Fibroblast of gingiva (primary cell): Measurements from ENCODE around the gene ERGIC1.
"Not testable (repeated sequence)": the region's sequence is repeated elsewhere in the genome, so short reads cannot be mapped to it uniquely, and the experiment has no call there.

Source experiments
- DNase-seq: peaks from one replicate; pipeline ENCODE4 v3.0.0-alpha.2; 2011; ENCODE audit warnings: low read depth

Gene ERGIC1

DNA sequence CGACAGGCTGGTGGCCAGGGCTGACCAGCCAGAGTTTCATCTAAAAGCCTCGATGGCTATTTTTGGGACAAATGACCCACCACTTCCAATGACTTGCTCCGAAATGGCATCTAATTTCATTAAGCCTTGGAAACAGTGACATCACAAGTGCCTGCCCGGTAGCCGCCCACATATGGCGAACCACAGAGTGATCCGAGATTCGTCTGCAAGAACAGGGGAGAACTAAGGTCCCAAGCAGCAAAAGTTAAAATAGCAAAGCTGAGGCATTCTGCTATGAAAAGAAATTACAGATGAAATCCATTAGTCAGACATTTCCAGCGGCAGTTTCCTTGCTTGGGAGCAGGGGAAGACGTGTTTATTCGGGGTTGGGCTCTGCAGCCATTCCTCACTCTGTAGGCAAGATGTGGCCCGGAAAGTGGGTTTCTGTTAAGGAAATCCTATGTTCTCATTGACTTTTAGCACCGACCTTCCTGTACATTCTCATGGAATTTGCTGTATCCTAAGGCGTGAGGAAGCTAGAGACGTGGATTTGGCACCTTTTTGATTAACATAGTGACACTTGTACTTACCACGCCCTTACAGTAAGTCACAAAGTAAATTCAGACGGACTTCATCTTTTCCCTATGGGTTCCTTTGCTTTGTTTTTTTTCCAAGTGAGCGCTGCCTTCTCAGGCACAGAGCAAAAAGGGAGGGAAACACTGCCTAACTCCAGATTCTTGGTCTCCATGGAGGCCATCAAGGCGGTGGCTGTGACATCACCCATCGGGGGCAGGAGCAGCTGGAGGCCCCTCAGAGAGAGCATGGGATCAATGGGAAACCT lies 45.1 kb downstream of the ERGIC1 start:
- peak; percentile 64 for DNase-seq

DNA sequence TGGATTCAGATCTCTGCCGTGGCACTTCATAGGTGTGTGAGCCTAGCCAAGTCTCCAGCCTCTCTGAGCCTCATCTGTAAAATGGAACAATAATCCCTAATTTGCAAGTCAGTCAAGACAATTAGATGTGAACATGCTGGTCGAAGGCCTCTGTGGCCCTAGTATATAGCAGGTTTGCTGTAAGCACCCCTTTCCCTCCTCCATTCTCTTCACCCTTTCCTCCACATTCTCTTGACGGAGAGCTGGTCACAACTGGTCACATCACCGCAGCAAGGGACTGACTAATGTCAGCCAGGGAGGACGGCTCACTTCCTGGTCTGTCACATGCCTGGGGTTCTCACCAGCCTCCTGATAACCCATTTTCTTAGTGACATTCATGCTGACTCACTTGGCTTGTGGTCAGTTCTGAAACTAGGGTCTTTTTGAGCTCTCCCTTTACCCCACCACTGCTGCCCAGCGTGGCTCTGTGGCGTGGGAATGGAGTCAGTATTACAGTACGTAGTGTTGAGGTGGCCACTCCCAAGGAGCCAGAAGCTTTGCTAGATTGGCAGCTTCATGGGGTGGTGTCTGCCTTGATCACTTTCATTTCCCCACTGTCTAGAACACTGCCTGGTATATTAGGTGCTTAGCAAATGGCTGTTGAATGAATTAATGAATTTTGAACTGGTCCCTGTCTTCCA lies 47.8 kb downstream of the ERGIC1 start:
- no peak for DNase-seq

DNA sequence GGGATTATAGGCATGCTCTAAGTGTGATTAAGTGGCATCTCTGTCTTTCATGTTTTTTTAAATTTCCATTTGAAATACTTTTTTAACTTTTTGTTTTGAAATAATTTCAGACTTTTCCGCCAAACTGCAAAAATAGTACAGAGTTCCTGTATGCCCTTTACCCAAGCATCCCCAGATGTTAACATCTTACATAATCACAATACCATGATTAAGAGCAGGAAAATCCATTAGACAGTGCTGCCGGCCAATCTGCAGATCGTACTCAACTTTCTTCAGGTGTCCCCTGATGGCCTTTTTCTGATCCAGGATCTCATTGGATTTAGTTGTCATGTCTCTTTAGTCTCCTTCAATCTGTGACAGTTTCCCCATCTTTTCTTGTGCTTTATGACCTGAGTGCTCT lies 49.0 kb downstream of the ERGIC1 start:
- DNase-seq: no peak

DNA sequence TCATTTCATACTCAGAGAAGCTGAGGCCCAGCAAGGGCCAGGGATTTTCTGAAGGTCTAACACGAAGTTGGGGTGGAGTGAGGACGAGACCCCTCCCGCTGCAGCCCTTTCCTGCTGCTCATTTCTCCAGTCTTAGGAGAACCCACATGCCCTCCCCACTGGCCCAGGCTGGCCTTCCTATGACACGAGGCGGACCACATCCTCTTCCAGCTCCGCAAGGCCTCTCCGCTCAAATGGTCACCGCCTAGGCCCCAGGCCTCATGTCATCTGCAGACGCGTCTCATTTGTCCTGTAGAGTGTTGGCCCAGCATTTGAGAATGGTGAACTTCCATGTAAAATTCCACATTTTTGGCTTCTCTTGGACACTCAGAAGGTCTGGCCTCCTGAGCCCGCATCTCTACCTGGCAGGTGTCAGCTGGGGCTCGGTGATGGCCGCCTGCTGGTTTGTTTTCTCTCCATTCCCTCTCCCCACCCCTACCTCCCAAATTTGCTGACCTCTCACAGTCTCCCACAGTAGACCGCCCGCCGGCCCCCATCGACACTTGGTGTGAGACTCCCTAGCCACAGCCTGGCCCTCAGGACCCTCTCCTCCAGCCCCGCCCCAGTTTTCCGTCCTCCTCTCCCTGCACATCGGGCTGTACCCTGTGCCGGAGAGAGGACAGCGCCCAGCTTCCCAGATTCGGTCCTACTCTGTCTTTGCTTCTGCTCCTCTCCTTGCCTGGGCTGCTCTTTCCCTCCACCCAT lies 51.7 kb downstream of the ERGIC1 start:
- DNase-seq: no peak

DNA sequence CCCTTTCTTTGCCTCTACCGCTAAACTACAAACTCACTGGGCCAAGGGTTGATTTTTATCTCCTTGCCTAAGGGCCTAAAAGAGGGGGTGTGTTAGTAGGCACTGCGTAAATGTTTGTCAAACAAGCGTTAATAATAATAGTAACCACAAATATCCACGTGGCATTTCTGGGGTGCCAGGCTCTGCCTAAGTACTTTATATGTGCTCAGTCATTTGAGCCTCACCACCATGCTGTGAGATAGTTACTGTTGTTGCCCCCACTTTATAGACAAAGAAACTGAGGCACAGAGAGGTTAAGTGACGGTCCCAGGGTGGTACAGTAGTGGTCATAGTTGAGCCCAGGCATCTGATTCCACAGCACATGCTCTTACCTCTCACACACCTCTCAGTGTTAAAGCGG lies 52.4 kb downstream of the ERGIC1 start:
- DNase-seq: no peak

DNA sequence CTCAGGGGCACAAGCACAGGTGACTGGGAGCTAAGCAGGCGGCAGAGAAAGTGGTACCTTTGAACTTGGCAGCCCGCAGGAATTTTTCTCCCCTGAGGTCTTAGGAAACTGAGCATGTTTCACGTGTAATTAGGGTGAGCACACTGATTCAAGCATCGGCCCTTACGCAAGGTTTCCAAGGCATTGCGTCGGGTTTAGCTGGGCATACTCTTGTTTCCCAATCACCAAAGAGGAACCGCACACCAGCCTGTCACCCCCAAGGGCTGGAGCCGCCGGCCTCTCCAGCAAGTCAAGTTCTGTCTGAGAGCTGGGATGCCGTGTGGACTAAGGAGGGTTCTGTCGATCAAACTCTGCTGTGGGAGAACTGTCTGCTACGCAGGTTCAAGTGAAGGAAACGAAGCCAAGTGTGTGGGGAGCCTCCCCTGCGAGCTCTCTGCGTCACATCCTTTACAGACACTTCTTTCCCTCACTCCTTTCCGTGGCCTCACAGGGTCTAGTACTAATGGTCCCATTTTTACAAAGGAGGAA lies 53.0 kb downstream of the ERGIC1 start:
- peak; percentile 94 for DNase-seq

DNA sequence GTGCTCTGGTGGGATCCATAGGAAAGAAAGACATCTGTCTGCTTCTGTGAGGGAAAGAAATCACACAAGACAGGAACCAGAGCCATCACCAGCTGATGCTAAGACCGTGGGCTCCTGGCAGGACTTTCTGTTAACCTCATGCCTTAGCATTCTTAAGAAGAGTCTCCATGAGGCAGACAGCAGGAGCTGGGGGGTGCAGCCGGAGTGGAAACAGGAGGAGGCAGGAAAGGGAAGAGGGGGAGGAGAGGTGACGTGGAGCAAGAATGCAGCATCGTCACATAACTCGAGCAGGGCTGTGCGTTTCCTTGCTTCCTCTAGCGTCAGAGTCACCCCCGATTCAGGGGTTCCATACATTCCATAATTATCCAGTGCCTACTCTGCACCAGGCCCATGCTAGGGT lies 53.6 kb downstream of the ERGIC1 start:
- no peak for DNase-seq

DNA sequence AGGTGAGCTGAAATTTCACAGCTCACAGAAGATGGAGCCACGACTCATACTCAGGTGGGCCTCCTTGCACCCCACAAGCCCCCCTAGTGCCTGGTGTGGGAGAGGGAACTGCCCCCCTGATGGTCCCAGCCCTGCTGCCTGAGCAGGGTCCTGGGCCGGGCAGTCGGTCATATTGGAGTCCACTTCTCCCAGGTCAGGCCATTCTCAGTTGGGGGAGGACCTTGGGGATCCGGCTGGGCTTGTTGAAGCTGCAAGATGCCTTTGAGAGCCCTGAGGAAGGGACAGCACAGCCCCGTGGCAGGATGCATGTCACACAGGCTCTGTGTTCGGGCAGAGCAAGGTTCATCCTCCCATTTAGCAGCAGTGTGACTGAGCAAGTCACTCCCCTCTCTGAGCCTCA lies 56.6 kb downstream of the ERGIC1 start:
- no peak for DNase-seq

DNA sequence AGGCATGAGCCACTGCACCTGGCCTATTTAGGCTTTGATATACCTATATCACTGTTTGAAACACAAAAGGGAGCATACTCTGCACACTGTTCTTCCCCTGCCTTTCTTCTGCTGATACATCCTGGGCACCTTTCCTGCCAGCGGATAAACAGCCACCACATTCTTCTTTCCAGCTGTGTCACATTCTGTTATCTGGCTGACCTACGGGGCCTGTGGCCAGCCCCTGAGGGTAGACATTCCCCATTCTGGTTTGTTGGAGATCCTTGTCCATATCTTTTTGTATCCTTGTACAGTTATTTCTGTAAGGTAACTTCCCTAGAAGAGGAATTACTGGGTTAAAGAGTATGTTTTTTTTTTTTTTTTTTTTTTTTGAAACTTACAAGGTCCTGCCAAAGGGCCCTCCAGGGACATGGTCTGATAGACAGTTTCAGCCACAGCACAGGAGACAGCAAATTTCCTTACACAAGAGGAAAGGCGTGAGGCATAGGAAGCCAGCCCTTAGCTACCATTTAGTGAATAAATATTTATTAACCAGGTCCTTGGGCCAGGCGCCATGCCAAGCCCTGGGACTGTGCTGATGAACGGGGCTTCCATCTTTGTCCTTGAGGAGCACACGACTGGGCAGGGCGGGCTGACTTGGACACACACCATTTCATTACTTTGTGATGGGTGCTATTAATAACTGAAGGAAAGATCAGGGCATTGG lies 57.8 kb downstream of the ERGIC1 start:
- DNase-seq: peak; percentile 67

DNA sequence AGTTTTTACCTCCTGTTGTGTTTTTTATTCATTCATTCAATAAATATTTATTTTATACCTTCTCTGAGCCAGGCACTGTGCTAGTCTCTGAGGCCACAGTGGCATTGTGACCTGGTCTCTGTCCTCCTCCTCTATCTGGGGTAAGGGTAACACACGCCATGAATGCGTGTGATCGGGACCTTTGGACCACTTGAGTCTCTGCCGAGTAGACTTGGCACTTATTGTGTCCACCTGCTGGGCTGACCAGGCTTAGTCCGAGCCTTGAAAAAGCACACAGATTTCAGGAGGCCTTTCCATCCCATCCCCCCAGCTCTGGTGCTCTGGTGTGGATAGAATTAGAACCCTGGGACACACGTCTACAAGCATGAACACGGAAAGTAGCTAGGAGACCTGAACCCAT lies 58.7 kb downstream of the ERGIC1 start:
- no peak for DNase-seq

DNA sequence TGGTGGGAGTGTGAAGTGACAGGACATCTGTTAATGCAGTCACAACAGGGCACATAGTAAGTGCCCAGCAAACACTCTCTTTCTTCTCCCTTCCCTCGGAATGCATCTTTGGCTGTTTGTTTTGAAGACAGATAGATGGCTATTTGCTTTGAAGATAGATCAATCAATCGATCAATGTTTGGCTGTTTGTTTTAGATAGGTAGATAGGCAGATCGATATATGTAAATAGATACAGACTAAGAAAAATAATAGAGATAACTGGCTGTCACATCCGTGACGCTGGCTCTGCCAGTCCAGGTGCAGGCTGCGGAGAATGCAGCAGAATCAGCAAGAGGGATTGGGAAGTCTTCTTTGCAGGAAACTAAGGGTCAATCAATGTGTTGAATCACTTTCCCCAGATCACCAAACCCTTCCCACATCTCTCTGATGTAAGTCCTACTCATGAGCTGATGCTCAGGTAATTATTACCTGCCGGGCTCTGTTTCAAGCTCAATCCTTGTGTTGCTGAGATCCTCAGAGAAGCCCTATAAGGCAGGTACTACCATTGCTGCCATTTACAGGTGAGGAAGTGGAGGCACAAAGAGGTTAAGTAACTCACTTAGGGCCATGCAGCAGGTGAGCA lies 60.8 kb downstream of the ERGIC1 start:
- no peak for DNase-seq

DNA sequence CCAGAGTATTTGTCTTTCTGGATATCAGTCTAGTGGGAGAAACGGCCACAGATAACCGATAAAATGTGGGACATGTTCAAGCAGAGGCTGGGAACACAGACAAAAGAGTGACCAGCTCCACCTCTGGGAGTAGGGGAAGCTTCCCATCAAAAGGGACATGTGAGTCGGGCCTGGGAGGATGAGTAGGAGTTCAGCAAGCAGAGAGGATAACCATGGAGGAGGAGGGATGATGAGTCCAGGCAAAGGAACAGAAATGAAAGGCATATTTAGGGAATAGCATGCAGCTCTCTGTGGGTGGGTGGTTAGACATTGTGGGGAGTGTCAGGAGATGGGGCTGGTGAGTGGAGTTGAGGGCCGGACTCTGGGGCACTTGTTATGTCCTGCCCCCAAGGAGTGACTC lies 61.5 kb downstream of the ERGIC1 start:
- no peak for DNase-seq

DNA sequence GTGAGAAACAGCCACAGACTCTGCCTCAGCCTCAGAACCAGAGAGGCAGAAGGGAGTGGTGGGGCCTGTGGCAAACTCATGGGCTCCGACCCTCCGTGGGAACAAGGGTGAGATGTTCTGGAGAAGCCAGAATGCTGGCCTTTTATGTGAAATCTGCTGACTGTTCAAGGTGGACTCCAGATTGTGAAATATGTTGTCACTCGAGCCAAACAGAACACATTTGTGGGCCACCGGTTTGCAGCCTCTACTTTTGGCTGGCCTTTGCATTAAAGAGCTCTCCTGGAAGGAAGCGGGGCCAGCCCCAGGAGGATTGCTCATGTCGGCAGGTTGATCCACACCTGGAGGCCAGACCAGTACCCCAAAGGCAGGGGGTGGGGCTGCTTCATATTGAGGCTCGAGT lies 62.4 kb downstream of the ERGIC1 start:
- DNase-seq: no peak

DNA sequence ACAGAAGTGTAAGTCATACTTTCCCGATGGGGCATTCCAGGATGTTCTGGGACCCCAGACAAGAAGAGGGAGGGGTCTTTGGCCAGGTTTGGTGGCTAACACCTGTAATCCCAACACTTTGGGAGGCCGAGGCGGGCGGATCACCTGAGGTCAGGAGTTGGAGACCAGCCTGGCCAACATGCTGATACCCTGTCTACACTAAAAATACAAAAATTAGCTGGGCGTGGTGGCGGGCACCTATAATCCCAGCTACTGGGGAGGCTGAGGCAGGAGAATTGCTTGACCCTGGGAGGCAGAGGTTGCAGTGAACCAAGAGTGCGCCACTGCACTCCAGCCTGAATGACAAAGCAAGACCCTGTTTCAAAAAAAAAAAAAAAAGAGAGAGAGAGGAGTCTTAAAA lies 63.0 kb downstream of the ERGIC1 start:
- DNase-seq: not testable (repeated sequence)

DNA sequence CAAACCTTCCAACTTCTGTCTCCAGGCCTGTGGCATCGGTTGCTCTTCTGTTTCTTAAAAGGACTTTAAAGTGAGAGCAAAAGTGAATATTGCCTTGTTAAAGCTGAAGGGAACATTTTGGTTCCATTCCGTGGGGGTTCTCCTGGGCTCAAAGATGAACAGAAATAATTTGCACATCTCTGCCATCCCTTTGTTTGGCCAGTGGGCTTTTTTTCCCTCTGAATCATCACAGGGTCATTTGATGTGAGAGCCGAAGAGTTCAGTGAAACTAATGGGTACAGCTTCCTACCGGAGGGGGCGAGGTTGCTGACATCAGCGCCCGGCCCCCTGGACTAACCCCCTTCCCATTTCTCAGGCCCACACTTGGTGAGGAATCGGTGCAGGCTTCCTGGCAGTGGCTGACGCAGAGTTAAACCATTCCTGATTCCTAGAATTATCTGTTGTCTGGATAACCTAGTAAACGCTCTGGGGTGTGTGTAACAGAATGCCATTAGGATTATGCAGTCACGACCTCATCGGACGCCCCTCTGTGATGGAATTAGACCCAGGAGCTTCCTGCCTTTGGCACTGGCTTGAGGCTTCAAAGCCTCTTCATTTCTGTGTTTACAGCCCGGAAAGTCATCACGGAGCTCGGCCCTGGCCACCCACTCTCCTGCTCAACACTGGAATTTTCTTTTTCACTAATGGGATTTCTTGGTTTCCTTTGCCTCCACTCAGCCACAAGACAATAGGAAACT lies 63.6 kb downstream of the ERGIC1 start:
- peak; percentile 66 for DNase-seq

DNA sequence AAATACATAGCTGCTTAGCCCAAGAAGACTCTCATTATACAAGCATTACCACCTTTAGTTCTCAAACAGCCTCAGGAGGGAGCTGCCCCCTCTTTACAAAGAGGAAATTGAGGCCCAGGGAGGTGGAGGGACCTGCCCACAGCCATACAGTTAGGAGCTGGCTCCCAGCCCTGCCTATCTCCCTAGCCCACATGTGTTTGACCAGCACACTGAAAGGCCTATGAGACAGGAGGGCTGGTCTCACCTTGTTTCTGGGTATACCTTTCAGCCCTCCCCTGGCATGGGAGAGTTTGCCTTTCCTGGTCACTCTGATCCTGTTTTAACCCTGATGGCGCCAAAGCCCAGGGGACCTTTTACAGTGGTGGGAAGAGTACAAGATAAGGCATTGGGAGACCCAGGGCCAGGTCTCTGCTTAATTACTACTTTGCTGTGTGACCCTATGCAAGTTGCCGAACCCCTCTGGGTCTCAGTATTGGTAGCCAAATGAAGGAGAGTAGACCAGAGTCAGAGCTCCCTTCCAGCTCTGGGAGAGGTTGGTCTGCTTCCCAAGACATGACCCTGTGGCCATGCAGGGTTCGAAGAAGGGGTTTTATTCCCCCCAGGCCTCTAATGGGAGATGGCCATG lies 64.3 kb downstream of the ERGIC1 start:
- no peak for DNase-seq

DNA sequence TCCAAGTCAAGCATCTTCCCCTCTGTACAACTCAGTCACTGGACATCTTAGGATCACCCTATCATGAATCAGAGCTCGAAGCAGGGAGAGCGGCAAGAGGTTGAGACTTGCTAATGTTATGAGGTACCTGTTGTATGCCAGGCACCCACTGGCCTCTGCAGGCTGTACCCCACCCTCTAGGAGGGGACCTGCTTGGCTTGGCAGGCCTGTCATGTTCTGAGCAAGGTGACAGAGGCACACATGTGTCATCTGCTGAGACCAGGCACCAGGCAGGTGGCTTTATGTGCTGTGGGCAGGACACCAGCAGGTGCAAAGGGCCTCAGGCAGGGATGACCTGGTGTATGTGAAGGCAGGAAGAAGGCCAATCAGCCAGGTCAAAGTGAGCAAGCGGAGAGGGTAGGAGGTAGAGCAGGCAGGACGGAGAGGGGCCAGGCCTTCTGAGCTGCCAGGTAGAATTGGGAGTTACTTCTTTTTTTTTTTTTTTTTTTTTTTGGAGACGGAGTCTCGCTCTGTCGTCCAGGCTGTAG lies 64.9 kb downstream of the ERGIC1 start:
- no peak for DNase-seq

DNA sequence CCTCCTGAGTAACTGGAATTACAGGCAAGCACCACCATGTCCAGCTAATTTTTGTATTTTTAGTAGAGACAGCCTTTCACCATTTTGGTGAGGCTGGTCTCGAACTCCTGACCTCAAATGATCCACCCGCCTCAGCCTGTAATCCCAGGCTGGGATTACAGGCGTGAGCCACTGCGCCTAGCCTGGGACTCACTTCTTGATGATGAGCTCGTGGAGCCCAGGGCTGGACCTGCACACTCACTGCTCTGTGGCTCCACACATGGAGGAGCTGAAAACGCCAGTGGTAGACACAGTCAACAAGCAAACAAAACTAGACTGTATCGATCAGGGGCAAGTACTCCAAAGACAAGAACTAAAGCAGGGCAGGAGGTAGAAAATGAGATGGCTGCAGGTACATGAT lies 65.4 kb downstream of the ERGIC1 start:
- no peak for DNase-seq

DNA sequence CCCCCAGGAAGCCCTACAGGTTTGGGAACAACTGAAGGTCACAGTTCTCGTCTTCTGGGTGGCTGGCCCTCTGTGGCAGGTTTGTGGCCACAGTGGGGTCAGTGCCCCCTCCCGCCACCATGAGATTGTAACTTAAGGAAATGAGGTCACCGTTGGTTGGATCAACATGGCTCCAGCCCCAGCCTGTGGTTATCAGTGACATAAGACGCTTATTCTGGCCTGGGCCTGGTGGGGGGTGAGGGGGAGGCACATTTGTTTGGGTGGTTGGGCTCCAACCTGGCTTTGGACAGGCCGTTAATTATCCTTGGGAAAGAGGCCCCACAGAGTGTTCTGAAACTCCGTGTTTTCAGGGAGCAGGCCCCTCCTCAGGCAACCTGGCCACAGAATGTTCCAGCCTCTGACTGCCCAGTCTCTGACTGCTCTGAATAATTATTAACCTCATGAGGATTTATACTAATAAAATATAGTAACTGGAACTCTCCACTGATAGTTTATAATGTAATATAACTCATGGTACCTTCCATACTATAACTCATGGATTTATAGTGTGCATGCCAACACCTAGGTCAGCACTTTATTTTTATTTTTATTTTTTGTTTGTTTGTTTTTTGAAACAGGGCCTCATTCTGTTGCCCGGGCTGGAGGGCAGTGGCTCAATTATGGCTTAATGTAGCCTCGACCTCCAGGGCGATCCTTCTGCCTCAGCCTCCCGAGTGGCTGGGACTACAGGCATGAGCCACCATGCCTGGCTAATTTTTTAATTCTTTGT lies 67.1 kb downstream of the ERGIC1 start:
- DNase-seq: peak; percentile 68
